Measurements from ENCODE around the gene ZFYVE28.

ZFYVE28 gene

GRCh38 chr4:2366252-2367192, 51.9 kb downstream of the ZFYVE28 start:
- DNase-seq = no peak

GRCh38 chr4:2365913-2366210, 52.6 kb downstream of the ZFYVE28 start:
- no peak for DNase-seq

GRCh38 chr4:2365054-2365912, 53.2 kb downstream of the ZFYVE28 start:
- no peak for DNase-seq

GRCh38 chr4:2364654-2365053, 53.8 kb downstream of the ZFYVE28 start:
- DNase-seq = peak; percentile 51 to 56

- DNase-seq = no peak
Measured at GRCh38 chr4:2363951-2364653, 54.3 kb downstream of the ZFYVE28 start.

- no peak for DNase-seq
Measured at GRCh38 chr4:2363056-2363721, 55.3 kb downstream of the ZFYVE28 start.

GRCh38 chr4:2362266-2363055, 56.0 kb downstream of the ZFYVE28 start:
- DNase-seq = no peak

GRCh38 chr4:2361366-2362265, 56.8 kb downstream of the ZFYVE28 start:
- DNase-seq = no peak

- no peak for DNase-seq
Measured at GRCh38 chr4:2360396-2360730, 58.1 kb downstream of the ZFYVE28 start.

GRCh38 chr4:2359591-2360395, 58.7 kb downstream of the ZFYVE28 start:
- DNase-seq = no peak

- no peak for DNase-seq
Measured at GRCh38 chr4:2357821-2358745, 60.4 kb downstream of the ZFYVE28 start.

GRCh38 chr4:2356123-2357069, 62.0 kb downstream of the ZFYVE28 start:
- DNase-seq = no peak

- no peak for DNase-seq
Measured at GRCh38 chr4:2354760-2355159, 63.7 kb downstream of the ZFYVE28 start.

GRCh38 chr4:2354118-2354517, 64.3 kb downstream of the ZFYVE28 start:
- peak in 1 of 2 experiments; percentile 15 for DNase-seq

GRCh38 chr4:2353222-2354107, 65.0 kb downstream of the ZFYVE28 start:
- no peak for DNase-seq

- no peak for DNase-seq
Measured at GRCh38 chr4:2352729-2353221, 65.7 kb downstream of the ZFYVE28 start.
